ENCODE measurements around the gene TRAPPC13.
"Not testable (repeated sequence)": the region's sequence is repeated elsewhere in the genome, so short reads cannot be mapped to it uniquely, and the experiment has no call there.

TRAPPC13 gene

DNA sequence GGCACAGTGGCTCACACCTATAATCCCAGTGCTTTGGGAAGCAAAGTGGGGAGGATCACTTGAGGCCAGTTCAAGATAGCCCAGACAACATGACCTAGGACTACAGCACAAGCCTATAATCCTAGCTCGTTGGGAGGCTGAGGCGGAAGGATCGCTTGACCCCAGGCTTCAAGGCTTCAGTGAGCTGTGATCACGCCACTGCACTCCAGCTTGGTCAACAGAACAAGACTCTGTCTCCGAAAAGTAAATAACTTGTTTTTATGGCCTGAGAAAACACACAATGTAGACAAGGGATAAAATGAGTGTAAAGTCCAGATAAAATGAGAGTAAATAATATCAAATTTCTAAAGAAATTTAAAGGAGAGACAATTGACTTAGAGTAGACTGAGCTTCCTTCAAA, 26.3 kb downstream of the TRAPPC13 start:
- no peak overlapping the region for H3K9ac ChIP-seq (ENCODE audit: insufficient read length, low read depth)
- no peak for DNase-seq (ENCODE audit: low read depth, low spot score)
- TF ChIP-seq YY1 (IDR thresholded peaks at IDR 0.05; ENCODE audit: insufficient read depth, insufficient read length) = no peak
- no peak for TF ChIP-seq SUZ12 (IDR thresholded peaks at IDR 0.05; ENCODE audit: extremely low read depth, insufficient read depth, insufficient read length)
- no peak for TF ChIP-seq ZNF274 (IDR thresholded peaks at IDR 0.05; ENCODE audit: low read depth, low read length)
- H3K27me3 ChIP-seq (ENCODE audit: insufficient read depth, insufficient read length) = no peaks in the 10 kb centered on the region
- peaks cover 2% of the 10 kb centered on the region for H3K4me1 ChIP-seq (ENCODE audit: insufficient read depth, insufficient read length)
- peaks cover 7% of the 10 kb centered on the region for H3K36me3 ChIP-seq (ENCODE audit: insufficient read depth, insufficient read length, low read length)
- H3K9me3 ChIP-seq (ENCODE audit: insufficient read depth, low read length) = no peaks in the 10 kb centered on the region
- H3K4me3 ChIP-seq (ENCODE audit: insufficient read length, low read depth) = no peak overlapping the region

- no peak for DNase-seq (ENCODE audit: low read depth, low spot score)
- peaks cover 11% of the 10 kb centered on the region for H3K36me3 ChIP-seq (ENCODE audit: insufficient read depth, insufficient read length, low read length)
- H3K4me1 ChIP-seq (ENCODE audit: insufficient read depth, insufficient read length) = no peaks in the 10 kb centered on the region
- no peak for TF ChIP-seq SUZ12 (IDR thresholded peaks at IDR 0.05; ENCODE audit: extremely low read depth, insufficient read depth, insufficient read length)
- no peak for TF ChIP-seq ZNF274 (IDR thresholded peaks at IDR 0.05; ENCODE audit: low read depth, low read length)
- no peak for TF ChIP-seq YY1 (IDR thresholded peaks at IDR 0.05; ENCODE audit: insufficient read depth, insufficient read length)
- H3K4me3 ChIP-seq (ENCODE audit: insufficient read length, low read depth) = no peak overlapping the region
- H3K9me3 ChIP-seq (ENCODE audit: insufficient read depth, low read length) = no peaks in the 10 kb centered on the region
- H3K27me3 ChIP-seq (ENCODE audit: insufficient read depth, insufficient read length) = no peaks in the 10 kb centered on the region
- no peak overlapping the region for H3K9ac ChIP-seq (ENCODE audit: insufficient read length, low read depth)
These were observed 29.9 kb downstream of the TRAPPC13 start for GRCh38 chr5:65654713-65655112.

GRCh38 chr5:65663804-65664521, 39.1 kb downstream of the TRAPPC13 start:
- H3K27me3 ChIP-seq (ENCODE audit: insufficient read depth, insufficient read length) = no peaks in the 10 kb centered on the region
- no peaks in the 10 kb centered on the region for H3K9me3 ChIP-seq (ENCODE audit: insufficient read depth, low read length)
- no peaks in the 10 kb centered on the region for H3K4me1 ChIP-seq (ENCODE audit: insufficient read depth, insufficient read length)
- TF ChIP-seq SUZ12 (IDR thresholded peaks at IDR 0.05; ENCODE audit: extremely low read depth, insufficient read depth, insufficient read length) (no peak), ZNF274 (IDR thresholded peaks at IDR 0.05; ENCODE audit: low read depth, low read length) (no peak), YY1 (IDR thresholded peaks at IDR 0.05; ENCODE audit: insufficient read depth, insufficient read length) (no peak)
- peak; percentile 11 for DNase-seq (ENCODE audit: low read depth, low spot score)
- peaks cover 22% of the 10 kb centered on the region for H3K36me3 ChIP-seq (ENCODE audit: insufficient read depth, insufficient read length, low read length)
- no peak overlapping the region for H3K4me3 ChIP-seq (ENCODE audit: insufficient read length, low read depth)
- H3K9ac ChIP-seq (ENCODE audit: insufficient read length, low read depth) = no peak overlapping the region

DNA sequence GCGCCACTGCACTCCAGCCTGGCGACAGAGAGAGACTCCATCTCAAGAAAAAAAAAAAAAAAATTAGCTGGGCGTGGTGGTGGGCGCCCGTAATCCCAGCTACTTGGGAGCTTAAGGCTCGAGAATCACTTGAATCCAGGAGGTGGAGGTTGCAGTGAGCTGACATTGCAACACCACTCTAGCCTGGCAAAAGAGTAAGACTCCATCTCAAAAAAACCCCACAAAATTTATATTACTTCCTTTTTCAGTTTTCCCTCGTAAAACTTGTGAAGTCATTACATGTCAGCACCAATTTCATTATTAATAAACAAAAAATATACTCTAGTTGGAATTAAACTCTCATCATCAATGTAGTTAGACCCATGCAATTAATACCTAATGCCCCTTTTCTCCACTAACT, 43.9 kb downstream of the TRAPPC13 start:
- H3K4me3 ChIP-seq (ENCODE audit: insufficient read length, low read depth) = no peak overlapping the region
- no peaks in the 10 kb centered on the region for H3K4me1 ChIP-seq (ENCODE audit: insufficient read depth, insufficient read length)
- no peak overlapping the region for H3K9ac ChIP-seq (ENCODE audit: insufficient read length, low read depth)
- TF ChIP-seq ZNF274 (IDR thresholded peaks at IDR 0.05; ENCODE audit: low read depth, low read length) = no peak
- TF ChIP-seq YY1 (IDR thresholded peaks at IDR 0.05; ENCODE audit: insufficient read depth, insufficient read length) = no peak
- no peak for TF ChIP-seq SUZ12 (IDR thresholded peaks at IDR 0.05; ENCODE audit: extremely low read depth, insufficient read depth, insufficient read length)
- H3K36me3 ChIP-seq (ENCODE audit: insufficient read depth, insufficient read length, low read length) = peaks cover 24% of the 10 kb centered on the region
- no peaks in the 10 kb centered on the region for H3K9me3 ChIP-seq (ENCODE audit: insufficient read depth, low read length)
- H3K27me3 ChIP-seq (ENCODE audit: insufficient read depth, insufficient read length) = no peaks in the 10 kb centered on the region
- no peak for DNase-seq (ENCODE audit: low read depth, low spot score)

DNA sequence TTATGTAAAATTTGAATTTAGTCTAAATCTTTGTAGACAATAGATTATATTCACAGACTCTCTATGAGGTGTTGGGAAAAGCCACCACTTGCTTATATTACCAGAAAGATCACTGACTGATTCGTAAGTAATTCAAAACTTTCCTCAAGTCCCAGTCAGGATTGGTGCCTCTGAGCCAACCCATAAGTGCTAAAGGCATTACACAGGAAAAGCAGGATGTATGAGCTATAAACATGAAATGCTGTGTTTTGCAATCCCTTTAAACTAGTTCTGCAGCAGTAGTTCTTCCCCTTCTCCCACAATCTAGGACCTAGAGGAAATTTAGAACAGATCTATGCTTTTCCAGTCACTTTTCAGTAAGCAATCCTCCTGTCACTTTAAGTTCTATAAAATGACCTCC, 48.0 kb downstream of the TRAPPC13 start:
- no peak overlapping the region for H3K9ac ChIP-seq (ENCODE audit: insufficient read length, low read depth)
- no peak overlapping the region for H3K4me3 ChIP-seq (ENCODE audit: insufficient read length, low read depth)
- H3K36me3 ChIP-seq (ENCODE audit: insufficient read depth, insufficient read length, low read length) = peaks cover 21% of the 10 kb centered on the region
- TF ChIP-seq YY1 (IDR thresholded peaks at IDR 0.05; ENCODE audit: insufficient read depth, insufficient read length) (no peak), ZNF274 (IDR thresholded peaks at IDR 0.05; ENCODE audit: low read depth, low read length) (no peak), SUZ12 (IDR thresholded peaks at IDR 0.05; ENCODE audit: extremely low read depth, insufficient read depth, insufficient read length) (no peak)
- no peaks in the 10 kb centered on the region for H3K27me3 ChIP-seq (ENCODE audit: insufficient read depth, insufficient read length)
- no peaks in the 10 kb centered on the region for H3K9me3 ChIP-seq (ENCODE audit: insufficient read depth, low read length)
- no peak for DNase-seq (ENCODE audit: low read depth, low spot score)
- no peaks in the 10 kb centered on the region for H3K4me1 ChIP-seq (ENCODE audit: insufficient read depth, insufficient read length)

- no peak overlapping the region for H3K9ac ChIP-seq (ENCODE audit: insufficient read length, low read depth)
- no peaks in the 10 kb centered on the region for H3K4me1 ChIP-seq (ENCODE audit: insufficient read depth, insufficient read length)
- no peak overlapping the region for H3K4me3 ChIP-seq (ENCODE audit: insufficient read length, low read depth)
- no peak for TF ChIP-seq YY1 (IDR thresholded peaks at IDR 0.05; ENCODE audit: insufficient read depth, insufficient read length)
- no peak for TF ChIP-seq ZNF274 (IDR thresholded peaks at IDR 0.05; ENCODE audit: low read depth, low read length)
- no peak for TF ChIP-seq SUZ12 (IDR thresholded peaks at IDR 0.05; ENCODE audit: extremely low read depth, insufficient read depth, insufficient read length)
- H3K36me3 ChIP-seq (ENCODE audit: insufficient read depth, insufficient read length, low read length) = peaks cover 24% of the 10 kb centered on the region
- H3K27me3 ChIP-seq (ENCODE audit: insufficient read depth, insufficient read length) = no peaks in the 10 kb centered on the region
- DNase-seq (ENCODE audit: low read depth, low spot score) = no peak
- no peaks in the 10 kb centered on the region for H3K9me3 ChIP-seq (ENCODE audit: insufficient read depth, low read length)
These were observed 49.9 kb downstream of the TRAPPC13 start for GRCh38 chr5:65674749-65675148.

DNA sequence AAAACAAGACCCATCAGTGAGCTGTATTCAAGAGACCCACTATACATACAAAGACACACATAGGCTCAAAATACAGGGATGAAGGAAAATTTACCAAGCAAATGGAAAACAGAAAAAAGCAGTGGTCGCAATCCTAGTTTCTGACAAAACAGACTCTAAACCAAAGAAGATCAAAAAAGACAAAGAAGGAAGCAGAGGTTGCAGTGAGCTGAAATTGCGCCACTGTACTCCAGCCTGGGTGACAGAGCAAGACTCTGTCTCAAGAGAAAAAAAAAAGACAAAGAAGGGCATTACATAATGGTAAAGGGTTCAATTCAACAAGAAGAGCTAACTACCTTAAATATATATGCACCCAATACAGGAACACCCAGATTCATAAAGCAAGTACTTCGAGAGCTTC, 51.2 kb downstream of the TRAPPC13 start:
- H3K4me1 ChIP-seq (ENCODE audit: insufficient read depth, insufficient read length); H3K4me3 ChIP-seq (ENCODE audit: insufficient read length, low read depth); H3K27me3 ChIP-seq (ENCODE audit: insufficient read depth, insufficient read length); DNase-seq (ENCODE audit: low read depth, low spot score); H3K9me3 ChIP-seq (ENCODE audit: insufficient read depth, low read length); H3K9ac ChIP-seq (ENCODE audit: insufficient read length, low read depth): not testable (repeated sequence)
- H3K36me3 ChIP-seq (ENCODE audit: insufficient read depth, insufficient read length, low read length) = peaks cover 32% of the 10 kb centered on the region
